ENCODE measurements around the gene VSIG2. TPM values are rescaled to one million over a fixed set of nuclear protein-coding genes. Genes with fewer than 3 reads are reported as not detected.

Gene VSIG2
- total and polyA plus RNA-seq, 7 experiments from 2014 or later = 0.19 to 1.7 (median 0.82) TPM; not detected in 1

GRCh38 chr11:124743050-124743449 is 9.0 kb downstream of the VSIG2 start:
- DNase-seq (no peak), ATAC-seq (no peak)
- H3K4me1 Mint-ChIP-seq = peaks cover 22 to 39% (median 29%) of the 10 kb centered on the region in 7 donors
- intact Hi-C loops (cut with micrococcal nuclease) = loop anchor here in 1 of 2 donors (10.0 kb wide), 3 partner anchors 852 to 1668 kb away; partner anchors contain the start of genes FAM118B, RPUSD4 and STT3A
- no peak overlapping the region for H3K27ac Mint-ChIP-seq
- H3K9me3 Mint-ChIP-seq = no peaks in the 10 kb centered on the region
- H3K4me3 Mint-ChIP-seq = no peak overlapping the region
- H3K36me3 Mint-ChIP-seq = no peaks in the 10 kb centered on the region
- Histone ChIP-seq H3K27me3 (ENCODE audit: control insufficient read depth in 2 of 2, insufficient read depth in 2 of 2, low read length in 2 of 2) (no peaks in the 10 kb centered on the region), H3K27ac (ENCODE audit: low read depth, low read length) (no peak overlapping the region), H3K36me3 (ENCODE audit: control insufficient read depth in 2 of 3, insufficient read depth in 3 of 3, low read length in 3 of 3) (peaks cover 0 to 6% (median 0%) of the 10 kb centered on the region in 3 experiments), H3K9me3 (ENCODE audit: control insufficient read depth in 2 of 3, low read length in 3 of 3) (no peaks in the 10 kb centered on the region), H3K4me3 (ENCODE audit: low read length) (no peak overlapping the region), H3K4me1 (ENCODE audit: control insufficient read depth in 2 of 2, insufficient read depth in 2 of 2, low read length in 2 of 2) (peaks cover 3 to 5% of the 10 kb centered on the region in 2 donors)
- ChIA-PET CTCF (interaction anchor here (0.9 to 2.0 kb wide), 4 partner anchors 8 to 74 kb away, joined by 4 to 9 read pairs (median 4); no protein-coding TSS in a partner anchor), POLR2A (interaction anchor here (0.7 to 2.0 kb wide), 3 partner anchors 70 to 106 kb away, joined by 3 to 7 read pairs (median 4); no protein-coding TSS in a partner anchor)
- peaks cover 0 to 47% (median 9%) of the 10 kb centered on the region in 5 donors for H3K27me3 Mint-ChIP-seq

- Mint-ChIP-seq H3K27me3 (peaks cover 0 to 50% (median 9%) of the 10 kb centered on the region in 5 donors), H3K36me3 (no peaks in the 10 kb centered on the region), H3K4me3 (no peak overlapping the region), H3K9me3 (no peaks in the 10 kb centered on the region), H3K27ac (no peak overlapping the region), H3K4me1 (peaks cover 22 to 39% (median 29%) of the 10 kb centered on the region in 7 donors)
- ChIA-PET POLR2A (interaction anchor here (0.6 to 2.0 kb wide), 3 partner anchors 70 to 209 kb away, joined by 3 to 7 read pairs (median 4); no protein-coding TSS in a partner anchor), CTCF (interaction anchor here (0.9 to 2.0 kb wide), 5 partner anchors 8 to 74 kb away, joined by 3 to 9 read pairs (median 4); no protein-coding TSS in a partner anchor)
- Histone ChIP-seq H3K9me3 (ENCODE audit: control insufficient read depth in 2 of 3, low read length in 3 of 3) (no peaks in the 10 kb centered on the region), H3K4me1 (ENCODE audit: control insufficient read depth in 2 of 2, insufficient read depth in 2 of 2, low read length in 2 of 2) (peaks cover 3 to 5% of the 10 kb centered on the region in 2 donors), H3K36me3 (ENCODE audit: control insufficient read depth in 2 of 3, insufficient read depth in 3 of 3, low read length in 3 of 3) (peaks cover 0 to 6% (median 0%) of the 10 kb centered on the region in 3 experiments), H3K27me3 (ENCODE audit: control insufficient read depth in 2 of 2, insufficient read depth in 2 of 2, low read length in 2 of 2) (no peaks in the 10 kb centered on the region), H3K27ac (ENCODE audit: low read depth, low read length) (no peak overlapping the region), H3K4me3 (ENCODE audit: low read length) (no peak overlapping the region)
- ATAC-seq (no peak), DNase-seq (no peak)
- intact Hi-C loops (cut with micrococcal nuclease) = loop anchor here in 1 of 2 donors (10.0 kb wide), 3 partner anchors 852 to 1668 kb away; partner anchors contain the start of genes FAM118B, RPUSD4 and STT3A
Observed at GRCh38 chr11:124742555-124742954, 9.5 kb downstream of the VSIG2 start.

GRCh38 chr11:124740277-124740882 is 11.7 kb downstream of the VSIG2 start:
- peak; percentile 69 for ATAC-seq
- Histone ChIP-seq H3K4me1 (ENCODE audit: control insufficient read depth in 2 of 2, insufficient read depth in 2 of 2, low read length in 2 of 2) (peaks cover 0 to 5% of the 10 kb centered on the region in 2 donors), H3K27me3 (ENCODE audit: control insufficient read depth in 2 of 2, insufficient read depth in 2 of 2, low read length in 2 of 2) (no peaks in the 10 kb centered on the region), H3K4me3 (ENCODE audit: low read length) (peak overlapping the region; percentile 63), H3K27ac (ENCODE audit: low read depth, low read length) (peak overlapping the region; percentile 38), H3K9me3 (ENCODE audit: control insufficient read depth in 2 of 3, low read length in 3 of 3) (no peaks in the 10 kb centered on the region), H3K36me3 (ENCODE audit: control insufficient read depth in 2 of 3, insufficient read depth in 3 of 3, low read length in 3 of 3) (no peaks in the 10 kb centered on the region)
- POLR2A ChIA-PET = interaction anchor here (0.6 to 1.5 kb wide), 5 partner anchors 9 to 70 kb away, joined by 3 to 7 read pairs (median 4); no protein-coding TSS in a partner anchor
- Mint-ChIP-seq H3K9me3 (no peaks in the 10 kb centered on the region), H3K27ac (peak overlapping the region in 4 of 9 donors; percentile 8 to 58 (median 36)), H3K4me1 (peaks cover 22 to 33% (median 26%) of the 10 kb centered on the region in 7 donors), H3K36me3 (no peaks in the 10 kb centered on the region), H3K27me3 (peaks cover 0 to 66% (median 9%) of the 10 kb centered on the region in 5 donors), H3K4me3 (peak overlapping the region; percentile 78 to 90 (median 86))
- CTCF ChIA-PET = interaction anchor here (0.6 to 1.4 kb wide), 2 partner anchors 23 to 71 kb away, joined by 3 to 5 read pairs; no protein-coding TSS in a partner anchor
- peak in 8 of 9 donors; percentile 42 to 54 (median 48) for DNase-seq
- intact Hi-C loops (cut with micrococcal nuclease) = loop anchor here (1.0 to 10.0 kb wide), 4 partner anchors 67 to 1666 kb away; partner anchors contain the start of genes FAM118B (in 1 of the 2), RPUSD4 (in 1 of the 2), SIAE (in 1 of the 2) and SPA17 (in 1 of the 2)

- peaks cover 18 to 33% (median 19%) of the 10 kb centered on the region in 7 donors for H3K4me1 Mint-ChIP-seq
- H3K27me3 Mint-ChIP-seq = peaks cover 0 to 65% (median 9%) of the 10 kb centered on the region in 5 donors
- intact Hi-C loops (cut with micrococcal nuclease) = loop anchor here (1.0 to 10.0 kb wide), 7 partner anchors 8 to 1665 kb away; partner anchors contain the start of genes SIAE (in 2 of the 2), SPA17 (in 2 of the 2), FAM118B (in 1 of the 2) and MSANTD2 (in 1 of the 2)
Observed at GRCh38 chr11:124739479-124740276, 12.4 kb downstream of the VSIG2 start, which contains the start of gene NRGN. NRGN (plus strand) TSS chr11:124739942; CDS start chr11:124740085, 143 bp downstream.

GRCh38 chr11:124738713-124739478 is 13.2 kb downstream of the VSIG2 start:
- Mint-ChIP-seq H3K27me3 (peaks cover 0 to 65% (median 9%) of the 10 kb centered on the region in 5 donors), H3K4me3 (peak overlapping the region; percentile 78 to 90 (median 86)), H3K36me3 (no peaks in the 10 kb centered on the region), H3K9me3 (no peaks in the 10 kb centered on the region), H3K27ac (peak overlapping the region in 6 of 9 donors; percentile 25 to 75 (median 56)), H3K4me1 (peaks cover 18 to 29% (median 18%) of the 10 kb centered on the region in 7 donors)
- ATAC-seq (no peak), DNase-seq (no peak)
- no peaks in the 10 kb centered on the region for H3K27me3 ChIP-seq (ENCODE audit: control insufficient read depth in 2 of 2, insufficient read depth in 2 of 2, low read length in 2 of 2)
- ChIA-PET POLR2A (interaction anchor here (1.1 to 1.5 kb wide), 3 partner anchors 22 to 69 kb away, joined by 3 to 4 read pairs (median 3); no protein-coding TSS in a partner anchor), CTCF (interaction anchor here (1.4 kb wide), 1 partner anchor 24 kb away, joined by 3 read pairs; no protein-coding TSS in a partner anchor)
- intact Hi-C loops (cut with micrococcal nuclease) = loop anchor here (1.0 kb wide), 4 partner anchors 8 to 66 kb away; partner anchors contain the start of genes MSANTD2 (in 1 of the 2), SIAE (in 1 of the 2) and SPA17 (in 1 of the 2)
- H3K9me3 ChIP-seq (ENCODE audit: control insufficient read depth in 2 of 3, low read length in 3 of 3) = no peaks in the 10 kb centered on the region
- no peak overlapping the region for H3K27ac ChIP-seq (ENCODE audit: low read depth, low read length)
- H3K4me1 ChIP-seq (ENCODE audit: control insufficient read depth in 2 of 2, insufficient read depth in 2 of 2, low read length in 2 of 2) = peaks cover 0 to 5% of the 10 kb centered on the region in 2 donors
- H3K36me3 ChIP-seq (ENCODE audit: control insufficient read depth in 2 of 3, insufficient read depth in 3 of 3, low read length in 3 of 3) = no peaks in the 10 kb centered on the region
- peak overlapping the region; percentile 63 for H3K4me3 ChIP-seq (ENCODE audit: low read length)

More at GRCh38 chr11:124739479-124740276, 12.4 kb downstream of the VSIG2 start, which contains the start of gene NRGN:
- Mint-ChIP-seq H3K9me3 (no peaks in the 10 kb centered on the region), H3K4me3 (peak within 1 kb of the TSS; percentile 78 to 90 (median 86)), H3K36me3 (no peaks in the 10 kb centered on the region), H3K27ac (peak within 1 kb of the TSS in 8 of 9 donors; percentile 25 to 75 (median 56))
- H3K27me3 ChIP-seq (ENCODE audit: control insufficient read depth in 2 of 2, insufficient read depth in 2 of 2, low read length in 2 of 2) = no peaks in the 10 kb centered on the region
- ChIA-PET CTCF (interaction anchor here (1.4 kb wide), 2 partner anchors 23 to 71 kb away, joined by 3 to 5 read pairs; no protein-coding TSS in a partner anchor), POLR2A (interaction anchor here (1.1 to 1.5 kb wide), 5 partner anchors 10 to 70 kb away, joined by 3 to 7 read pairs (median 4); no protein-coding TSS in a partner anchor)
- H3K36me3 ChIP-seq (ENCODE audit: control insufficient read depth in 2 of 3, insufficient read depth in 3 of 3, low read length in 3 of 3) = no peaks in the 10 kb centered on the region
- no peaks in the 10 kb centered on the region for H3K9me3 ChIP-seq (ENCODE audit: control insufficient read depth in 2 of 3, low read length in 3 of 3)
- H3K27ac ChIP-seq (ENCODE audit: low read depth, low read length) = peak within 1 kb of the TSS; percentile 38
- peaks cover 0 to 5% of the 10 kb centered on the region in 2 donors for H3K4me1 ChIP-seq (ENCODE audit: control insufficient read depth in 2 of 2, insufficient read depth in 2 of 2, low read length in 2 of 2)
- peak within 1 kb of the TSS; percentile 63 for H3K4me3 ChIP-seq (ENCODE audit: low read length)
- ATAC-seq (peak; percentile 94), DNase-seq (peak; percentile 64 to 84 (median 77))
